H9 (cell line): ENCODE results near the gene ROBO1. TPM values are rescaled to one million over a fixed set of nuclear protein-coding genes. Genes with fewer than 3 reads are reported as not detected.

Experiments used
- DNase-seq: peaks from one replicate; pipeline ENCODE4 v3.0.0-alpha.2; 2017
- H2AFZ ChIP-seq: one replicate; pipeline ENCODE4 v1.6.1; 2013; ENCODE audit warnings: mild to moderate bottlenecking, low read length, control low read depth, moderate library complexity
- H2AK5ac ChIP-seq: 2 replicates; pipeline ENCODE4 v1.6.1; 2013; ENCODE audit warnings: low read length, control low read depth, mixed read lengths; ENCODE audit not compliant: insufficient read length
- H2BK120ac ChIP-seq: one replicate; pipeline ENCODE4 v1.6.1; 2013; ENCODE audit warnings: low read depth, mild to moderate bottlenecking, low read length, control low read depth, inconsistent platforms; ENCODE audit not compliant: poor library complexity, severe bottlenecking
- H2BK12ac ChIP-seq: 2 replicates; pipeline ENCODE4 v1.6.1; 2013; ENCODE audit warnings: low read length, control low read depth, mixed read lengths, low read depth; ENCODE audit not compliant: insufficient read length
- H2BK15ac ChIP-seq: 2 replicates; pipeline ENCODE4 v1.6.1; 2013; ENCODE audit warnings: low read depth, low read length, control low read depth
- H2BK20ac ChIP-seq: one replicate; pipeline ENCODE4 v1.6.1; 2013; ENCODE audit warnings: low read depth, mild to moderate bottlenecking, low read length, control low read depth, inconsistent platforms; ENCODE audit not compliant: poor library complexity, severe bottlenecking
- H2BK5ac ChIP-seq: 2 replicates; pipeline ENCODE4 v1.6.1; 2013; ENCODE audit warnings: low read length, control low read depth, mixed read lengths; ENCODE audit not compliant: insufficient read length
- H3K14ac ChIP-seq: 2 replicates; pipeline ENCODE4 v1.6.1; 2013; ENCODE audit warnings: low read length, control low read depth; ENCODE audit not compliant: insufficient read depth
- H3K18ac ChIP-seq: 2 replicates; pipeline ENCODE4 v1.6.1; 2013; ENCODE audit warnings: low read depth, mild to moderate bottlenecking, mixed read lengths, low read length, control low read depth; ENCODE audit not compliant: insufficient read length
- H3K23ac ChIP-seq: 2 replicates; pipeline ENCODE4 v1.6.1; 2013; ENCODE audit warnings: low read length, control low read depth, mixed read lengths, low read depth; ENCODE audit not compliant: insufficient read length
- H3K23me2 ChIP-seq: 2 replicates; pipeline ENCODE4 v1.6.1; 2013; ENCODE audit warnings: low read depth, mild to moderate bottlenecking, mixed read lengths, low read length, control low read depth; ENCODE audit not compliant: insufficient read length, poor library complexity, severe bottlenecking
- H3K27ac ChIP-seq: 2 replicates; pipeline ENCODE4 v1.5.1; 2013; ENCODE audit warnings: low read length, control low read depth, mixed read lengths, low read depth; ENCODE audit not compliant: insufficient read length
- H3K27me3 ChIP-seq: 2 replicates; pipeline ENCODE4 v1.6.1; 2013; ENCODE audit warnings: low read length, control low read depth, inconsistent platforms; ENCODE audit not compliant: insufficient read depth
- H3K4ac ChIP-seq: 2 replicates; pipeline ENCODE4 v1.6.1; 2013; ENCODE audit warnings: low read depth, mild to moderate bottlenecking, control low read depth, inconsistent platforms, low read length, moderate library complexity
- H3K4me1 ChIP-seq: 2 replicates; pipeline ENCODE4 v1.6.1; 2013; ENCODE audit warnings: low read length, control low read depth, inconsistent platforms; ENCODE audit not compliant: insufficient read depth
- H3K4me2 ChIP-seq: 2 replicates; pipeline ENCODE4 v1.6.1; 2013; ENCODE audit warnings: low read length, control low read depth, mixed read lengths; ENCODE audit not compliant: insufficient read length, insufficient read depth
- H3K56ac ChIP-seq: 2 replicates; pipeline ENCODE4 v1.6.1; 2013; ENCODE audit warnings: low read depth, mild to moderate bottlenecking, mixed read lengths, low read length, control low read depth; ENCODE audit not compliant: insufficient read length
- H3K79me1 ChIP-seq: 2 replicates; pipeline ENCODE4 v1.6.1; 2013; ENCODE audit warnings: low read depth, mild to moderate bottlenecking, moderate library complexity, low read length, control low read depth, inconsistent platforms; ENCODE audit not compliant: insufficient read depth, poor library complexity, severe bottlenecking
- H3K79me2 ChIP-seq: 2 replicates; pipeline ENCODE4 v1.6.1; 2013; ENCODE audit warnings: low read length, control low read depth, inconsistent platforms; ENCODE audit not compliant: insufficient read depth
- H3K9ac ChIP-seq: 2 replicates; pipeline ENCODE4 v1.6.1; 2013; ENCODE audit warnings: low read length, control low read depth, mixed read lengths; ENCODE audit not compliant: insufficient read length; ENCODE audit errors: extremely low read depth
- H3K9me3 ChIP-seq: one replicate; pipeline ENCODE4 v1.6.1; 2013; ENCODE audit warnings: low read depth, low read length, inconsistent platforms; ENCODE audit not compliant: control insufficient read depth
- H3T11ph ChIP-seq: one replicate; pipeline ENCODE4 v1.6.1; 2013; ENCODE audit warnings: mild to moderate bottlenecking, low read length, control low read depth, inconsistent platforms
- H4K20me1 ChIP-seq: one replicate; pipeline ENCODE4 v1.6.1; 2013; ENCODE audit not compliant: control insufficient read depth, insufficient read length, insufficient read depth
- H4K5ac ChIP-seq: 2 replicates; pipeline ENCODE4 v1.6.1; 2013; ENCODE audit warnings: low read depth, mild to moderate bottlenecking, mixed read lengths, low read length, control low read depth; ENCODE audit not compliant: insufficient read length
- H4K8ac ChIP-seq: replicated peaks from 2 replicates; pipeline ENCODE4 v1.6.1; 2013; ENCODE audit warnings: low read length, control low read depth, mixed read lengths, low read depth; ENCODE audit not compliant: insufficient read length
- H4K91ac ChIP-seq: 2 replicates; pipeline ENCODE4 v1.6.1; 2013; ENCODE audit warnings: low read depth, mild to moderate bottlenecking, moderate library complexity, mixed read lengths, low read length, control low read depth; ENCODE audit not compliant: insufficient read length
- H3K27ac Mint-ChIP-seq, 3 experiments: 2 replicates in 2 of 3; 3 replicates in 1 of 3; pipeline ENCODE4 v1.8.0; 2020 to 2021; ENCODE audit warnings: mixed read lengths in 3 of 3, mild to moderate bottlenecking in 1 of 3, moderate library complexity in 1 of 3
- H3K27me3 Mint-ChIP-seq: 2 replicates; pipeline ENCODE4 v1.8.0; 2021; ENCODE audit warnings: low read depth, mild to moderate bottlenecking, moderate library complexity, mixed read lengths
- H3K36me3 Mint-ChIP-seq, 3 experiments: 2 replicates in 2 of 3; 3 replicates in 1 of 3; pipeline ENCODE4 v1.8.0; 2020 to 2021; ENCODE audit warnings: low read depth in 3 of 3, mixed read lengths in 3 of 3; ENCODE audit not compliant: insufficient read depth in 1 of 3
- H3K4me1 Mint-ChIP-seq, 2 experiments: 2 replicates each; pipeline ENCODE4 v1.8.0; 2020; ENCODE audit warnings: mixed read lengths in 2 of 2
- H3K4me3 Mint-ChIP-seq, 2 experiments: 2 replicates in 1 of 2; 3 replicates in 1 of 2; pipeline ENCODE4 v1.8.0; 2020 to 2021; ENCODE audit warnings: mild to moderate bottlenecking in 2 of 2, mixed read lengths in 2 of 2, moderate library complexity in 1 of 2
- H3K9me3 Mint-ChIP-seq, 2 experiments: 2 replicates in 1 of 2; 3 replicates in 1 of 2; pipeline ENCODE4 v1.8.0; 2020; ENCODE audit warnings: mild to moderate bottlenecking in 2 of 2, mixed read lengths in 2 of 2, moderate library complexity in 1 of 2
- CTCF ChIP-seq: fragments of 200-600 bp; sonication (generic); conservative IDR thresholded peaks from 3 replicates; pipeline ENCODE4 v1.8.0; 2021; ENCODE audit warnings: antibody characterized with exemption, mild to moderate bottlenecking
- total RNA-seq: library from RNA; stranded (reverse); gene quantifications from 2 replicates; pipeline ENCODE4 v1.2.1, GENCODE V29; 2021

Gene ROBO1
- total RNA-seq, 1 experiment from 2014 or later: 62.7 TPM

- TF ChIP-seq CTCF: no peak
- no peaks in the 10 kb centered on the region for H3K79me2 ChIP-seq
Observed at GRCh38 chr3:79157191-79157590, 610.6 kb downstream of the ROBO1 start.

More at GRCh38 chr3:79157191-79157590, 610.6 kb downstream of the ROBO1 start:
- no peak overlapping the region for H3T11ph ChIP-seq
- no peak overlapping the region for H3K23ac ChIP-seq
- H3K27me3 ChIP-seq: no peaks in the 10 kb centered on the region
- no peaks in the 10 kb centered on the region for H3K23me2 ChIP-seq
- H4K91ac ChIP-seq: no peak overlapping the region
- no peak overlapping the region for H4K8ac ChIP-seq
- no peak overlapping the region for H2AFZ ChIP-seq
- H2BK20ac ChIP-seq: no peak overlapping the region
- H3K18ac ChIP-seq: no peak overlapping the region
- no peak overlapping the region for H3K9ac ChIP-seq
- DNase-seq: no peak
- no peaks in the 10 kb centered on the region for H3K36me3 Mint-ChIP-seq
- H3K27ac Mint-ChIP-seq: no peak overlapping the region
- no peak overlapping the region for H3K14ac ChIP-seq
- H2BK12ac ChIP-seq: no peak overlapping the region
- no peaks in the 10 kb centered on the region for H3K27me3 Mint-ChIP-seq
- H3K9me3 Mint-ChIP-seq: no peaks in the 10 kb centered on the region
- no peak overlapping the region for H3K27ac ChIP-seq
- H2BK5ac ChIP-seq: no peak overlapping the region
- H3K4me3 Mint-ChIP-seq: no peak overlapping the region
- H3K4me1 ChIP-seq: peaks cover 2% of the 10 kb centered on the region; the same call in 1 of the 2 replicates
- H2AK5ac ChIP-seq: no peak overlapping the region
- H3K79me1 ChIP-seq: no peaks in the 10 kb centered on the region
- no peak overlapping the region for H3K4me2 ChIP-seq
- H2BK15ac ChIP-seq: no peak overlapping the region
- H4K20me1 ChIP-seq: no peaks in the 10 kb centered on the region
- no peak overlapping the region for H4K5ac ChIP-seq
- H3K56ac ChIP-seq: no peak overlapping the region
- H3K4ac ChIP-seq: no peak overlapping the region
- H3K9me3 ChIP-seq: no peaks in the 10 kb centered on the region
- no peak overlapping the region for H2BK120ac ChIP-seq
- H3K4me1 Mint-ChIP-seq: peaks cover 9 to 14% of the 10 kb centered on the region in 2 experiments
